Liver (tissue), 3 donors: Measurements from ENCODE around the gene SCAF1.

Experiments used
- CTCF ChIP-seq: fragments of 150-350 bp; IDR thresholded peaks from 2 replicates; pipeline ENCODE4 v1.5.1; 2017; ENCODE audit warnings: improper control_type of control experiment, low read depth, low read length; ENCODE audit not compliant: missing input control
- EGR1 ChIP-seq, 2 donors: IDR thresholded peaks; 2 replicates each; pipeline ENCODE4 v1.6.1; 2016 to 2018; ENCODE audit warnings: antibody characterized with exemption in 2 of 2, low read depth in 2 of 2
- GABPA ChIP-seq, 2 donors: IDR thresholded peaks in 1 of 2; conservative IDR thresholded peaks in 1 of 2; 2 replicates each; pipeline ENCODE4 v1.6.1; 2016; ENCODE audit warnings: antibody characterized with exemption in 2 of 2, mild to moderate bottlenecking in 1 of 2, moderate library complexity in 1 of 2
- HNF4G ChIP-seq: IDR thresholded peaks from 2 replicates; pipeline ENCODE4 v1.6.1; 2016; ENCODE audit warnings: antibody characterized with exemption
- MAX ChIP-seq: IDR thresholded peaks from 2 replicates; pipeline ENCODE4 v1.6.1; 2016; ENCODE audit warnings: antibody characterized with exemption
- RAD21 ChIP-seq, 2 donors: IDR thresholded peaks; 2 replicates each; pipeline ENCODE4 v1.6.1; 2016; ENCODE audit warnings: antibody characterized with exemption in 2 of 2, mild to moderate bottlenecking in 2 of 2
- REST ChIP-seq: IDR thresholded peaks from 2 replicates; pipeline ENCODE4 v1.6.1; 2016; ENCODE audit warnings: antibody characterized with exemption, mild to moderate bottlenecking
- RXRA ChIP-seq, 2 donors: IDR thresholded peaks; 2 replicates each; pipeline ENCODE4 v1.6.1; 2017 to 2018; ENCODE audit warnings: antibody characterized with exemption in 2 of 2, mild to moderate bottlenecking in 1 of 2
- SP1 ChIP-seq: IDR thresholded peaks from 2 replicates; pipeline ENCODE4 v1.6.1; 2018; ENCODE audit warnings: antibody characterized with exemption, mild to moderate bottlenecking
- TAF1 ChIP-seq: conservative IDR thresholded peaks from 2 replicates; pipeline ENCODE4 v1.6.1; 2016; ENCODE audit warnings: antibody characterized with exemption, mild to moderate bottlenecking
- YY1 ChIP-seq: IDR thresholded peaks from 2 replicates; pipeline ENCODE4 v1.6.1; 2016; ENCODE audit warnings: antibody characterized with exemption, mild to moderate bottlenecking
- ZBTB33 ChIP-seq: IDR thresholded peaks from 2 replicates; pipeline ENCODE4 v1.6.1; 2016; ENCODE audit warnings: antibody characterized with exemption
- donor health status: healthy.
- donor health status: healthy.

- no peak for TF ChIP-seq CTCF
- no peak for TF ChIP-seq RAD21 (IDR thresholded peaks at IDR 0.05)
- no peak for TF ChIP-seq MAX
- TF ChIP-seq SP1: no peak
- TF ChIP-seq HNF4G: no peak
- TF ChIP-seq RXRA (IDR thresholded peaks at IDR 0.05): no peak
- no peak for TF ChIP-seq ZBTB33
- TF ChIP-seq TAF1: no peak
- no peak for TF ChIP-seq EGR1 (IDR thresholded peaks at IDR 0.05; ENCODE audit: low read depth in 2 of 2)
- no peak for TF ChIP-seq REST
- TF ChIP-seq YY1: no peak
- TF ChIP-seq GABPA (IDR thresholded peaks at IDR 0.05 in 1 of 2, conservative IDR thresholded peaks at IDR 0.05 in 1 of 2): no peak
Observed at GRCh38 chr19:49615861-49616260, 26.1 kb upstream of the SCAF1 start.
